Activated T-cell treated with anti-CD3 and anti-CD28 coated beads for 24 hours (primary cell): ENCODE results near the gene NBDY.
A peak's percentile ranks its signal among the peaks of the same experiment; 100 is the strongest.
"Not testable (repeated sequence)": the region's sequence is repeated elsewhere in the genome, so short reads cannot be mapped to it uniquely, and the experiment has no call there.

Experiments used
- DNase-seq: peaks from one replicate; pipeline ENCODE4 v3.0.0-alpha.2; 2020; ENCODE audit warnings: low read depth

The NBDY gene

DNA sequence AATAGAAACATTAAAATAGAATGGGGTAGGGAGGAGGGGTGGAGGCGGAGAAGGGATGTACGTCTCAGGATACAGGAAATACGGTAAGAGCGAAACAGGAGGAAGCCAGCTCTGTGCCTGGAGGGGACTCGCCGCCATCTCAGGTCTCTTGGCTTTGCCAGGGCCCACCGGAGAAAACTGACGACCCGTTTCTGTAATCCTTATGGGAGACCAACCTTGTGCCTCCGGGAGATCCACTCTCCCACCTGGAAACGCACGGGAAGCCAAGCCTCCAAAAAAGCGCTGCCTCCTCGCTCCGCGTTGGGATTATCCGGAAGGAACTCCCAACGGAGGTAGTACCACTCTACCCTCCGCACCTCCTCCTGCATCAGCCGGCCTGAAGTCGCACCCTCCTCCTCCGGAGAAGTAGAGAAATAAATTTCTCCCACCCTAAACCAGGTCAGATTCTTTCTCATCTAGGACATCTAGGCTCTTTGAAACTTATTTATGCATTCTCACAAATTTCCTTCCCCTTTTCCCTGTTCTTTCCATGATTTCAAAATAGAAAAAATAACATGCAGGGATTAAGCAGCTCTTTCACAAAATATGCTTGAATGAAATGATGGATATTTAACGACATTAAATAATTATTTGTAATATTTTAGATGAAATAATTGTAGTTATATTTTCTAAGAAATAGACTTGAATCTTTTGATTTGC, at the start of gene NBDY:
Gene NBDY, plus strand, starts transcription at position 92 of the 699 bp plus-strand sequence. Its CDS starts 111 bp downstream, at position 203.
- DNase-seq = no peak

DNA sequence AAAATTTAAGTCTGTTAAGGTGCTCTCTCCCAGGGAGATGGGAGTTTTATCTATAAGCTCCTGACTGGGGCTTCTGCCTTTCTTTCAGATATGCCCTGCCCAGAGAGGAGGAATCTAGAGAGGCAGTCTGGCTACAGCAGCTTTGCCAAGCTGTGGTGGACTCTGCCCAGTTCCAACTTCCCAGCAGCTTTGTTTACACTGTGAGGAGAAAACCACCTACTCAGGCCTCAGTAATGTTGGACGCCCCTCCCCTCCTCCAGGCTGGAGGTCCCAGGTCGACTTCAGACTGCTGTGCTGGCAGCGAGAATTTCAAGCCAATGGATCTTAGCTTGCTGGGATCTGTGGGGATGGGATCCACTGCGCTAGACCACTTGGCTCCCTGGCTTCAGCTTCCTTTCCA, 24.5 kb upstream of the NBDY start:
- not testable (repeated sequence) for DNase-seq

- DNase-seq = no peak
Measured at GRCh38 chrX:56726605-56727004, 2.4 kb upstream of the NBDY start.

DNA sequence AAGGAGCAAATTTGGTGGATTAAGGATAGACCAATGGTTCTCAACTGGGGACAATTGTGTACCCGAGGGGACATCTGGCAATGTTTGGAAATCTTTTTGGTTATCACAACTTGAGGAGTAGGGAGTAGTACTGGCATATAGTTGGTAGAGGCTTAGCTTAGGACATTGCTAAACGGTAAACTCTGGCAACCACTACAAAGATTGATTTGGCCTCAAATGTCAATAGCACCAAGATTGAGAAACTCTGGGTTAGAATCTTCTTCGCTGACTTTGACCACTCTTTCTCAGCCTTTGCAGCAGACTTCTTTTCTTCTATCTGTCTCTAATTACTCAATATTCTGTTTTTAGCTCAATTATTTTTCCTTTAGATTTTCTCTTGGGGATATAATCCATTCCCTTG, 1.5 kb upstream of the NBDY start:
- DNase-seq = no peak

DNA sequence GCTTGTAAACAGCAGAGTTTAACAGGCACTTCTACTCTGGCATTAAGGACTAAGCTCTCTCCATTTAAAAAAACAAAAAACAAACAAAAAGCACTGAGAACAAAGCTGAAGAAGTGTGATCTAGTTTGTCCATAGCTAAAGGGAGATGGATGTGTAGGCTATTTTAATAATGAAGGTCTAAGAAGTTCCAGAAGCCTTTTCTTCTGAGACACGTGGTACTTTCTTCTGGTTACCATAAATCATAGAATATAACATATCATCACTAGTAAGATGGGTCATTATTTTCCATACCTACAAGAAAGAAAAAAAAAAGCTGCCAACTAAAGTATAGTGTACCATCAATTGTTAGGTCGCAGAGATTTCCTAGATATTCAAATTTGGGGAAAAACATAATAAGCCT, 722 bp upstream of the NBDY start:
- no peak for DNase-seq

DNA sequence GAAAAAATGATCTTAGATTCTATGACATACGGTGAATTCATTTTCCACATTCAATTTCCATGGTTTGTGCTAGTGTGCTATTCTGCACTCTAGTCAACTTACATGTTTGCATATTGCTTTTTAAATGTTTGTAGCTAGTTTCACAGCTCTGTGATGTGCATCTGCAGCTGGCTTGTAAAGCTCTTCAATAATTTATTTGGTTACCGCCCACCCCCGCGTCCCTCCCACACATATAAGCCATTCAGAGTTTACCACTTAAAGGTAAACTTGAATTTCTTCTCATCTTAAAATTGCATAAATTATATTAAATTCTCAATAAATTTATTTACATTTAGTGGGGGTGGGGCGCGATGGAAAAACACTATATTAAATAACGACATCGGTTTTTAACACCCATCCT, 291 bp upstream of the NBDY start:
- DNase-seq = no peak

DNA sequence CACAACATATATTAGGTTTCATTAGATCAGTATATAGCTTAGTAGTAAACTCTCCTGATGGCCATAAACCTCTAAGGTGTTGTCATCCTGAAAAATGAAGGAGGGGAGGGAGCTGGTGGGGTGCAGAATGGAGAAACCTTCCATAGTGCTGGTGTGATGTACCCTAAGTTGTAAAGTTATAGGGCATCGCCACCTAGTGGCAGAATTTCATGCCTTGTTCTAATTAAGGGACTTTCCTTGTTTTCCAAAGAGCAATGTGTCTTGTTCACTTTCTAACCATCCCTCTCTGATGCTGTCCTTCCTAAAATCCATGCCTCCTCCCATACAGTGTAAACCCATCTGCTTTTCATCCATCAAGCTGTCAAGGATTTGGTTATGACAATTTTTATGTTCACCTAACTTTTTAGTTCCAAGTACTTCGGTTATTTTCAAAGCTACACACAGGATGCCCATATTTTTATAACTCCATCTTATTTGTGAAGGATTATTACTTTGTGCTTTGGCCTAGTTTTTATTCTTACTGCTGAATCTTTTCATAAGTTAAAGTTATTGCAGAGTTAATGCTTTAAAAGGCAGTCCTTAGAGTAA, 4.5 kb downstream of the NBDY start:
- peak; percentile 32 for DNase-seq

DNA sequence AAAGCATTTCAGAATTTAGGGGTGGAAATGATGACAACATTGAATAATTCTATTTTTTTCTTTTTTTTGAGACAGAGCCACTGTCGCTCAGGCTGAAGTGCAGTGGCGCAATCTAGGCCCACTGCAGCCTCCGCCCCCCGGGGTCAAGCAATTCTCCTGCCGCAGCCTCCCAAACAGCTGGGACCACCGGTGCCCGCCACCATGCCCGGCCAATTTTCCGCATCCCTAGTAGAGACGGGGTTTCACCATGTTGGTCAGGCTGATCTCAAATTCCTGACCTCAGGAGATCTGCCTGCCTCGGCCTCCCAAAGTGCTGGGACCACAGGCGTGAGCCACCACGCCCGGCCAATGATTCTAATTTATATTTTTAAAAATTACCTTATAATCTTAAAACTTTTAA, 7.2 kb downstream of the NBDY start:
- DNase-seq = no peak

DNA sequence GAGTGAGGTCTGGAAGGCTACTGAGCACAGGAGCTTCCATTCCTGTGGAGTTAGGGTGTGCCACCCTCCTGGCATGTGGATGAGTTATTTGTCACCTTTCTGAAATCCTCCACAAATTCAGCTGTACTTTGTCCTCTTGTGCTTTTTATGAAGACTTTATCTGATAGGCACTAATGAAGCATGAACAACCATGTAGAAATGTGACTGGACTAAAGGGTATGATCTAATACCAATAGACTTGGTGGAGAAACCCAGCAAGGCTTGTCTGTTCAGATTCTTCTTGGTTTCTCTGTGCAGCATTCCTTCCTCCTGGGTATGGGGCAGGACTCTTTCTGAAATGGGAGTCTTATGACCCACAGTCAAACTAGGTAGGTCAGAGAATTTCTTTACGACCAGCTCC, 9.6 kb downstream of the NBDY start:
- DNase-seq = no peak

- DNase-seq = no peak
Measured at GRCh38 chrX:56744996-56745395, 16.0 kb downstream of the NBDY start.

DNA sequence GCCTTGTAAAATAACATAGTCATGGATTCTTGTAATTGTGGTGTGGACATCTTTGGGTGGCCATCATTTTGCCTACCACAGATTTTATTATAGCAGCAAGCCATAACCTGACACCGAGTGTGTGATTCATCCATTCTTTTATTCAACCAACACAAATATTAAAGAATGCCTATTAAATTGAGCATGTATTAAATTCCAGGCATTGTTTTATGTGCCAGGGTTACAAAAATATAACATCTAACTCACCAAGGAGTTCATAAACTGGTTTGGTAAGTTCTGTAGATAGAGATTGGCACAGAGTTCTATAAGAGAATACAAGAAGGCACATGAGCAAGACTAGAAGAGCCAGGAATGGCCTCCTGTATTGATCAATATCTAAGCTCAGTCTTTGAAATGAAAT, 18.0 kb downstream of the NBDY start:
- DNase-seq = no peak

GRCh38 chrX:56751071-56751470, 22.0 kb downstream of the NBDY start:
- DNase-seq = no peak

- no peak for DNase-seq
Measured at GRCh38 chrX:56757327-56757726, 28.3 kb downstream of the NBDY start.

DNA sequence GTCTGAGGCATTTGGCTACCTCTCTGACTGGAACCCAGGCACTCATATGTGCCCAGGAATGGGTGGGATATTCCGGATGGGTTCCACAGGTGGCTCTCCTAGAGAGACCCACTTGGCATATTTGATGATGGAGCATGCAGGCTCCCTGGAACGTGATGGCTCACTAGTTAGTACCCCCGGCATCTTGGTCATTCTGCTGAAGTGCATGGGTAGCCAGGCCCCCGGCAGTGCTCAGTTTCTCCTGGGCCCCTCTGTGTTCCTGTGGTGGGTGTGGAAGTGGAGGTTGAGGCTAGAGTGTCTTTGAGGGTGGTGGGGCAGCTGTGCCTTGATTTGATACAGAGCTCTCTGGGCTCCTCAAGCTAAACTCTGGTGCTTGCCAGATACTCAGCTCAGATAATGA, 29.4 kb downstream of the NBDY start:
- no peak for DNase-seq

- DNase-seq = no peak
Measured at GRCh38 chrX:56759736-56760409, 30.8 kb downstream of the NBDY start.

DNA sequence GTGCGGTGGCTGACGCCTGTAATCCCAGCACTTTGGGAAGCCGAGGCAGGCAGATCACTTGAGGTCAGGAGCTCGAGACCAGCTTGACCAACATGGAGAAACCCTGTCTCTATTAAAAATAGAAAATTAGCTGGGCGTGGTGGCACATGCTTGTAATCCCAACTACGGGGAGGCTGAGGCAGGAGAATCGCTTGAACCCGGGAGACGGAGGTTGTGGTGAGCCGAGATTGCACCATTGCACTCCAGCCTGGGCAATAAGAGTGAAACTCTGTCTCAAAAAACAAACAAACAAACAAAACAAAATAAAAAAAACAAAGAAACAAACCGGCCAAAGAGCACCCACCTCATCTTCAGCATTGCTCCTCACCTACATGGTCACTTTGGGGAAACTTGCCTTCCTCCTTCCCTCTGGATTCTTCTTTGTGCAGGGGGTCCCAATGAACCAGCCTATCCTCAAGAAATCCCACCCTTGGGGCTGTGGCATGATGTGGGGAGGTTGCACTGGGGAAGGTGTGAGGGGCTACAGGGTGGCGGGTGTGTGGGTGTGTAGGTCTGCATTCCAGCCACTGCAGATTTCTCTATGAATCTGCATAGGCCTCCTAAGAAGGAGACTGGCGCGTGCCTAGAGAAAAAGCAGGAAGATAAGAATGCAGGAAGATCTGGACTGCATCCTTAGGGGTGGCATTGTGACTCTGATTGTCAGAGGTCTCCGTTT, 31.5 kb downstream of the NBDY start:
- not testable (repeated sequence) for DNase-seq

DNA sequence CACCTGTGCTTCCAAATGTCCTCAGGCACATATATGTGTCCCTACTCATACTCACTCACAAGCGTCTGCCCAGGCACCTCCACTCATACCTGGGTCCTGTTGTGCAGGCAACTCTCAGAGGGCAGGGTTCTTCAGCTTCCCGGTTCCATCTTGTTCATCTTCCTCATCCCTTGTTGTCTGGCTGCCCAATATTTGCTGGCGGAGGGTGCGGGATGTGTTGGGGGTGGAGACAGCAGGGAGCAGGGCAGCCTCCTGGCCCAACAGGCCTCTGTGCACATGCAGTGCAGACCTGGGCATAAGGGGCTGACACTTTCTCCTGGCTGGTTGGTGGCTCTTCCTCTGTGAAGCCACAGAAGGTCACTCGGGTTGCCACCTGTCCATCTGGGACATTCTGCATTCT, 32.1 kb downstream of the NBDY start:
- no peak for DNase-seq

DNA sequence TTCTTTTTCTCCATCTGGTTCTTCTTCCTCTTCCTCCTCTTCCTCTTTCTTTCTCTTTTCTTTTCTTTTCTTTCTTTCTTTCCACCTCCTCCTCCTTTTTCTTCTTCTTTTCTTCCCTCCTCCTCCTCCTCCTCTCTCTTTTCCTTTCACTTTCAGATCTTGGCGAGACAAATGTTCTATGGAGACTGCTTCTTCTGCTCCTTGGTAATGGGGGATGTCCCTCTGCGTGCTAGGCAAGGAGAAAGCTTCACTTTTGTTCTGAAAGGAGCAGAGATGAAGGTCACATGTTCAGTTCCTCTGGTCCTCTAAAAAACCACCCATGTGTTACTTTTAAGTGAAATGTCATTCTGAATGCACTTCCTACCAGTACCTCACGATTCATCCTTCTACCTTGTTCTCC, 33.2 kb downstream of the NBDY start:
- DNase-seq = no peak

GRCh38 chrX:56762707-56763555, 33.9 kb downstream of the NBDY start:
- DNase-seq = no peak

DNA sequence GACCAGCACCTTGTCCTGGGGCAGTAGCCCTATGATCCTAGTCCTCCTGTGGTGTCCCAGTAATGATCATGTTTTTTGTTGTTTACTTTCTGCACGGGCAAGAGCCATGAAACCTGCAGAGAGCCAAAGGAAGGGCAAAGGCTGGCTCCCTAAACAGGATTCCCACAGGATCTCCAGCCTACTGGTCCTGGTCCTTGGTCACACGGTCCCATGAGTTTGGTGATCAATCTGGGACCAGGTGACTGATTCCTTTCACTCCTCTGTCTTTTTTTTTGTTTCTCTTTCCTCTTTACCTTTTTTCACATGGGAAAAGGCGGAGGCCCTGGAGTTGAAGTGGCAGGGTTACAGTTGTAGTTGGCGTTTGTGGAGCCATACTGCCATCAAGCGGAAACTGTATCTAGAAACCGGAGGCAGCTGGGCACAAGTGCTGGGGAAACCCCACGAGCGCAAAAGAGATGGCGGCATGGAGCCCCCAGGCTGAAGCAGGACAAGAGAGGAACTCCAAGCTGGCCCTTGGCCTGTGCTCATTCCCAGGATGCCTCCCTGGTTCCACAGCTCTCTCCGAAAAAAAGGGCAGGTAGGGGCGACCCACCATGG, 34.6 kb downstream of the NBDY start:
- DNase-seq = no peak

DNA sequence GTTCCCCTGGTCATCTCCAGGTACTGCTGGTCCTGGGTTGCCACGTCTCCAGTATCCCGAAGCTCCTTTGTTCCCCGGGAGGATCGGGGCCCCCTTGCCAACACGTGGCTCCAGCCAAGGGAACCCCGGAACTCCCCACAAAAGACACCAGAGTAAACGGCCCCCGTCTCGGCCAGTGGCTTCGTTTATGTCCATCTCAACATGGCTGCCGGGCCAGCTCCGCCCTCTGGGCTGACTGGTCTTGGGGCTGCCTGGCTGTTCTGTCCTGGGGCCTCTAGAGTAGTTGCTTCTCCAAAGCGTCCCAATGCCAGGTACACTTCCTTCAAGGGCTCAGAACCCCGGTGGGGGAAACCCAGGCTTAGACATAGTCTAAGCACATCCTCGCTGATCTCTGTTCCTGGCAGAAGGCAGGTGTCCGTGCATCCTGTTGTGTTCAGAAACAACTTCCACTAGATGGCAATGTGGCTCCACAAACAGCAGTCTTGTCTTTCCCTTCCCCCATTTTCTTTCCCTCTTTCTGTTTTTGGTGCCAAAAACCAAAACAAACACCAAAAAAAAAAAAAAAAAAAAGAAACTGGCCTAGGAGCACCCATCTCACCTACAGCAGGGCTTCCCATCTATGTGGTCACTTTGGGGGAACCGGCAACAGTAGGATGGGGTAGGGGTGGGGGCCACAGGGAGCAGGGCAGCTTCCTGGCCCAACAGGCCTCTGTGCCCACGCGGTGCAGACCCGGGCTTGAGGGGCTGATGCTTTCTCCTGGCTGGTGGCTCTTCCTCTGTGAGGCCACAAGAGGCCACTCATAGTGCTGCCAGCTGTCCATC, 35.3 kb downstream of the NBDY start:
- DNase-seq = peak; percentile 56
